Astrocyte of the spinal cord (primary cell): ENCODE results near the gene CDC42BPA.
"Not testable (repeated sequence)": the region's sequence is repeated elsewhere in the genome, so short reads cannot be mapped to it uniquely, and the experiment has no call there.

Experiments
- DNase-seq: peaks from one replicate; pipeline ENCODE4 v3.0.0; 2011; ENCODE audit warnings: low read depth, low spot score
- H3K4me3 ChIP-seq: 2 replicates; pipeline ENCODE4 v1.5.1; 2011; ENCODE audit warnings: low read depth, mild to moderate bottlenecking, low read length, moderate library complexity
- CTCF ChIP-seq: IDR thresholded peaks from 2 replicates; pipeline ENCODE4 v1.5.1; 2012; ENCODE audit warnings: low read depth, mild to moderate bottlenecking, low read length, inconsistent platforms
- in situ Hi-C: cut with HindIII; loops from 2 replicates; pipeline ENCODE4 v1.10.0; 2017; ENCODE audit warnings: low sequenced_read_pairs

The CDC42BPA gene

GRCh38 chr1:227362039-227362438 is 43.7 kb upstream of the CDC42BPA start:
- DNase-seq: no peak
- TF ChIP-seq CTCF: no peak
- in situ Hi-C loops: no loop called here
- no peak overlapping the region for H3K4me3 ChIP-seq

- no peak for DNase-seq
- H3K4me3 ChIP-seq: no peak overlapping the region
- TF ChIP-seq CTCF: no peak
- in situ Hi-C loops: no loop called here
Measured at GRCh38 chr1:227357927-227358302, 39.6 kb upstream of the CDC42BPA start.

GRCh38 chr1:227357171-227357926 is 39.1 kb upstream of the CDC42BPA start:
- H3K4me3 ChIP-seq: no peak overlapping the region
- peak; percentile 84 for DNase-seq
- peak; percentile 1 for TF ChIP-seq CTCF
- in situ Hi-C loops: no loop called here

- no peak overlapping the region for H3K4me3 ChIP-seq
- TF ChIP-seq CTCF: no peak
- in situ Hi-C loops: no loop called here
- DNase-seq: no peak
Measured at GRCh38 chr1:227356620-227357146, 38.4 kb upstream of the CDC42BPA start.

GRCh38 chr1:227355542-227356245 is 37.4 kb upstream of the CDC42BPA start:
- no peak overlapping the region for H3K4me3 ChIP-seq
- no peak for DNase-seq
- in situ Hi-C loops: no loop called here
- TF ChIP-seq CTCF: no peak

GRCh38 chr1:227353186-227353585 is 34.9 kb upstream of the CDC42BPA start:
- no peak for TF ChIP-seq CTCF
- no peak for DNase-seq
- in situ Hi-C loops: no loop called here
- H3K4me3 ChIP-seq: no peak overlapping the region

GRCh38 chr1:227352164-227352563 is 33.9 kb upstream of the CDC42BPA start:
- H3K4me3 ChIP-seq, DNase-seq, in situ Hi-C loops: not testable (repeated sequence)
